GM19438 (cell line): ENCODE measurements around the gene EXOC4.
"Not testable (repeated sequence)": the region's sequence is repeated elsewhere in the genome, so short reads cannot be mapped to it uniquely, and the experiment has no call there.

Experiments
- ATAC-seq: cut with Tn5 transposase; IDR thresholded peaks from one replicate; pipeline ENCODE4 v1.9.1; 2021; ENCODE audit warnings: low read depth; ENCODE audit not compliant: unreplicated experiment

Gene EXOC4

GRCh38 chr7:134070673-134071072 is 817.8 kb downstream of the EXOC4 start:
- no peak for ATAC-seq

GRCh38 chr7:134071355-134072331 is 818.8 kb downstream of the EXOC4 start:
- ATAC-seq, result peak; percentile 71

GRCh38 chr7:134073276-134073675 is 820.4 kb downstream of the EXOC4 start:
- no peak for ATAC-seq

GRCh38 chr7:134075799-134076198 is 822.9 kb downstream of the EXOC4 start:
- ATAC-seq, result no peak

- ATAC-seq, result not testable (repeated sequence)
Observed at GRCh38 chr7:134077560-134077959, 824.7 kb downstream of the EXOC4 start.

- ATAC-seq, result no peak
Observed at GRCh38 chr7:134078991-134079390, 826.1 kb downstream of the EXOC4 start.

- no peak for ATAC-seq
Observed at GRCh38 chr7:134081695-134082094, 828.8 kb downstream of the EXOC4 start.

GRCh38 chr7:134083766-134084487 is 831.0 kb downstream of the EXOC4 start:
- no peak for ATAC-seq

- ATAC-seq, result peak; percentile 80
Observed at GRCh38 chr7:134084488-134085144, 831.7 kb downstream of the EXOC4 start.

- ATAC-seq, result no peak
Observed at GRCh38 chr7:134085311-134085710, 832.4 kb downstream of the EXOC4 start.

GRCh38 chr7:134086998-134087735 is 834.3 kb downstream of the EXOC4 start:
- no peak for ATAC-seq

- ATAC-seq, result no peak
Observed at GRCh38 chr7:134088199-134088598, 835.3 kb downstream of the EXOC4 start.

- ATAC-seq, result no peak
Observed at GRCh38 chr7:134089446-134089845, 836.6 kb downstream of the EXOC4 start.

GRCh38 chr7:134098072-134098471 is 845.2 kb downstream of the EXOC4 start:
- no peak for ATAC-seq

- no peak for ATAC-seq
Observed at GRCh38 chr7:134101716-134102115, 848.8 kb downstream of the EXOC4 start.

- ATAC-seq, result no peak
Observed at GRCh38 chr7:134104166-134104565, 851.3 kb downstream of the EXOC4 start.

GRCh38 chr7:134105841-134106240 is 853.0 kb downstream of the EXOC4 start:
- ATAC-seq, result no peak

- ATAC-seq, result no peak
Observed at GRCh38 chr7:134108802-134109201, 855.9 kb downstream of the EXOC4 start.

- no peak for ATAC-seq
Observed at GRCh38 chr7:134113655-134114054, 860.8 kb downstream of the EXOC4 start.

- ATAC-seq, result no peak
Observed at GRCh38 chr7:134114992-134115391, 862.1 kb downstream of the EXOC4 start.
